Measurements from ENCODE around the gene DBI.
"Not testable (repeated sequence)": the region's sequence is repeated elsewhere in the genome, so short reads cannot be mapped to it uniquely, and the experiment has no call there.

Gene DBI

GRCh38 chr2:119371111-119371510, 4.3 kb downstream of the DBI start:
- no peak for DNase-seq (ENCODE audit: low read depth in 1 of 2, low spot score in 1 of 2)
- in situ Hi-C loops (cut with HindIII; ENCODE audit: low pct_unique_long_range_greater_than_20kb, low sequenced_read_pairs) = no loop called here
- TF ChIP-seq JUND (IDR thresholded peaks at IDR 0.05; ENCODE audit: low read depth) = no peak

GRCh38 chr2:119372778-119373568, 6.2 kb downstream of the DBI start:
- TF ChIP-seq JUND (IDR thresholded peaks at IDR 0.05; ENCODE audit: low read depth) = no peak
- in situ Hi-C loops (cut with HindIII; ENCODE audit: low pct_unique_long_range_greater_than_20kb, low sequenced_read_pairs) = no loop called here
- DNase-seq (ENCODE audit: low read depth in 1 of 2, low spot score in 1 of 2) = no peak

- in situ Hi-C loops (cut with HindIII; ENCODE audit: low pct_unique_long_range_greater_than_20kb, low sequenced_read_pairs); DNase-seq (ENCODE audit: low read depth in 1 of 2, low spot score in 1 of 2): not testable (repeated sequence)
Measured at GRCh38 chr2:119373907-119374745, 7.3 kb downstream of the DBI start.

GRCh38 chr2:119376406-119376805, 9.6 kb downstream of the DBI start:
- DNase-seq (ENCODE audit: low read depth in 1 of 2, low spot score in 1 of 2); in situ Hi-C loops (cut with HindIII; ENCODE audit: low pct_unique_long_range_greater_than_20kb, low sequenced_read_pairs): not testable (repeated sequence)

GRCh38 chr2:119376810-119377209, 10.0 kb downstream of the DBI start:
- in situ Hi-C loops (cut with HindIII; ENCODE audit: low pct_unique_long_range_greater_than_20kb, low sequenced_read_pairs) = no loop called here
- no peak for DNase-seq (ENCODE audit: low read depth in 1 of 2, low spot score in 1 of 2)
- no peak for TF ChIP-seq JUND (IDR thresholded peaks at IDR 0.05; ENCODE audit: low read depth)

GRCh38 chr2:119377294-119377992, 10.7 kb downstream of the DBI start:
- no peak for TF ChIP-seq JUND (IDR thresholded peaks at IDR 0.05; ENCODE audit: low read depth)
- in situ Hi-C loops (cut with HindIII; ENCODE audit: low pct_unique_long_range_greater_than_20kb, low sequenced_read_pairs) = no loop called here
- DNase-seq (ENCODE audit: low read depth in 1 of 2, low spot score in 1 of 2) = no peak

GRCh38 chr2:119377993-119378345, 11.2 kb downstream of the DBI start:
- in situ Hi-C loops (cut with HindIII; ENCODE audit: low pct_unique_long_range_greater_than_20kb, low sequenced_read_pairs) = no loop called here
- TF ChIP-seq JUND (IDR thresholded peaks at IDR 0.05; ENCODE audit: low read depth) = no peak
- DNase-seq (ENCODE audit: low read depth in 1 of 2, low spot score in 1 of 2) = no peak

- in situ Hi-C loops (cut with HindIII; ENCODE audit: low pct_unique_long_range_greater_than_20kb, low sequenced_read_pairs) = no loop called here
- DNase-seq (ENCODE audit: low read depth in 1 of 2, low spot score in 1 of 2) = no peak
- TF ChIP-seq JUND (IDR thresholded peaks at IDR 0.05; ENCODE audit: low read depth) = no peak
Measured at GRCh38 chr2:119378566-119378965, 11.8 kb downstream of the DBI start.

- TF ChIP-seq JUND (IDR thresholded peaks at IDR 0.05; ENCODE audit: low read depth) = no peak
- in situ Hi-C loops (cut with HindIII; ENCODE audit: low pct_unique_long_range_greater_than_20kb, low sequenced_read_pairs) = no loop called here
- no peak for DNase-seq (ENCODE audit: low read depth in 1 of 2, low spot score in 1 of 2)
Measured at GRCh38 chr2:119383410-119384140, 16.8 kb downstream of the DBI start.

- in situ Hi-C loops (cut with HindIII; ENCODE audit: low pct_unique_long_range_greater_than_20kb, low sequenced_read_pairs) = no loop called here
- TF ChIP-seq JUND (IDR thresholded peaks at IDR 0.05; ENCODE audit: low read depth) = no peak
- DNase-seq (ENCODE audit: low read depth in 1 of 2, low spot score in 1 of 2) = no peak
Measured at GRCh38 chr2:119384971-119385370, 18.2 kb downstream of the DBI start.

- no peak for TF ChIP-seq JUND (IDR thresholded peaks at IDR 0.05; ENCODE audit: low read depth)
- no peak for DNase-seq (ENCODE audit: low read depth in 1 of 2, low spot score in 1 of 2)
- in situ Hi-C loops (cut with HindIII; ENCODE audit: low pct_unique_long_range_greater_than_20kb, low sequenced_read_pairs) = no loop called here
Measured at GRCh38 chr2:119385466-119385865, 18.7 kb downstream of the DBI start.

GRCh38 chr2:119387381-119388129, 20.8 kb downstream of the DBI start:
- no peak for TF ChIP-seq JUND (IDR thresholded peaks at IDR 0.05; ENCODE audit: low read depth)
- in situ Hi-C loops (cut with HindIII; ENCODE audit: low pct_unique_long_range_greater_than_20kb, low sequenced_read_pairs) = no loop called here
- peak in 1 of 2 experiments; percentile 65 for DNase-seq (ENCODE audit: low read depth in 1 of 2, low spot score in 1 of 2)
